BJ (cell line): ENCODE results near the gene TMPO. TPM values are rescaled to one million over a fixed set of nuclear protein-coding genes. Genes with fewer than 3 reads are reported as not detected.

ENCODE experiments used
- CTCF ChIA-PET: fragments of 350-600 bp; formaldehyde crosslinking; extraction: SDS; loops from one replicate; lab custom pipeline; 2021; ENCODE audit warnings: antibody characterized with exemption, inconsistent platforms; lab: Yijun Ruan, JAX
- POLR2A ChIA-PET: fragments of 300-600 bp; sonication (Branson Sonifier 250); formaldehyde crosslinking; extraction: SDS; loops from one replicate; lab custom pipeline; 2021; ENCODE audit warnings: antibody characterized with exemption; lab: Charles Lee
- DNase-seq: peaks from one replicate; pipeline ENCODE4 v3.0.0-alpha.2; 2011; ENCODE audit warnings: low read depth
- H3K27me3 ChIP-seq: 2 replicates; pipeline ENCODE4 v1.6.0; 2011; ENCODE audit warnings: low read length; ENCODE audit not compliant: control insufficient read depth, insufficient read depth
- H3K36me3 ChIP-seq: 2 replicates; pipeline ENCODE4 v1.5.1; 2011; ENCODE audit warnings: low read length; ENCODE audit not compliant: control insufficient read depth, insufficient read depth
- H3K4me3 ChIP-seq: 2 replicates; pipeline ENCODE4 v1.5.1; 2011; ENCODE audit warnings: low read depth, mild to moderate bottlenecking, control low read depth, low read length
- polyA minus RNA-seq: library from RNA; depleted of rRNA, polyadenylated mRNA; stranded (reverse); fragments of >200 nt; gene quantifications from 2 replicates; pipeline ENCODE4 v1.2.3, GENCODE V29; 2011; rRNA and poly(A)+ RNA removed
- polyA plus RNA-seq: library from polyadenylated mRNA; depleted of rRNA; stranded (reverse); fragments of >200 nt; gene quantifications from 2 replicates; pipeline ENCODE4 v1.2.3, GENCODE V29; 2011; rRNA removed
- TF ChIP-seq, protein P1 (sequence below): IDR thresholded peaks from 2 replicates; pipeline ENCODE4 v1.5.1; 2011; ENCODE audit warnings: low read depth, mild to moderate bottlenecking, control low read depth, inconsistent platforms, low read length, moderate library complexity; ENCODE audit not compliant: insufficient read depth

TMPO gene
- polyA plus RNA-seq (22.7 and 36.9 TPM in 2 replicates), polyA minus RNA-seq (16.0 and 16.4 TPM in 2 replicates)

DNA sequence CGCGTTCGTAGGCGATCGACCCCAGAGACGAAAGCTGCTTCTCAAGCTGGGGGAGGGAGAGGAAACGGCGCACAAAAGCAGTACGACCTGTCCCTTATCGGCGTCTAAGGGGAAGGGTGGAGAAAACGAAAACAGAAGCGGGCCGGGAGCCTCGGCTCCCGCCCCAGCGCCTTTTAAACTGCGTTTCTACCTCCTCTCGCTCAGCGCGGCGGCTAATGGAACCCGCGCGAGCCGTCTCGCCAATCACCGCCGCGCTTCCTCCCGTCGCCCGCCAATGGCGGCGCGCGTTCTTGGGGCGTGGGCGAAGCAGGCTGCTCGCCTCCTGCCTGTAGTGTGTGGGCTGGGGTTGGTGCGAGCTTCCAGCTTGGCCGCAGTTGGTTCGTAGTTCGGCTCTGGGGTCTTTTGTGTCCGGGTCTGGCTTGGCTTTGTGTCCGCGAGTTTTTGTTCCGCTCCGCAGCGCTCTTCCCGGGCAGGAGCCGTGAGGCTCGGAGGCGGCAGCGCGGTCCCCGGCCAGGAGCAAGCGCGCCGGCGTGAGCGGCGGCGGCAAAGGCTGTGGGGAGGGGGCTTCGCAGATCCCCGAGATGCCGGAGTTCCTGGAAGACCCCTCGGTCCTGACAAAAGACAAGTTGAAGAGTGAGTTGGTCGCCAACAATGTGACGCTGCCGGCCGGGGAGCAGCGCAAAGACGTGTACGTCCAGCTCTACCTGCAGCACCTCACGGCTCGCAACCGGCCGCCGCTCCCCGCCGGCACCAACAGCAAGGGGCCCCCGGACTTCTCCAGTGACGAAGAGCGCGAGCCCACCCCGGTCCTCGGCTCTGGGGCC lies at the start of gene TMPO:
Gene TMPO, plus strand, starts transcription at position 304 of the 824 bp plus-strand sequence. Its CDS starts 278 bp downstream, at position 582.
- Histone ChIP-seq H3K27me3 (no peaks in the 10 kb centered on the region), H3K4me3 (peak within 1 kb of the TSS; percentile 98), H3K36me3 (no peaks in the 10 kb centered on the region)
- DNase-seq: peak; percentile 66
- TF ChIP-seq, protein P1, sequence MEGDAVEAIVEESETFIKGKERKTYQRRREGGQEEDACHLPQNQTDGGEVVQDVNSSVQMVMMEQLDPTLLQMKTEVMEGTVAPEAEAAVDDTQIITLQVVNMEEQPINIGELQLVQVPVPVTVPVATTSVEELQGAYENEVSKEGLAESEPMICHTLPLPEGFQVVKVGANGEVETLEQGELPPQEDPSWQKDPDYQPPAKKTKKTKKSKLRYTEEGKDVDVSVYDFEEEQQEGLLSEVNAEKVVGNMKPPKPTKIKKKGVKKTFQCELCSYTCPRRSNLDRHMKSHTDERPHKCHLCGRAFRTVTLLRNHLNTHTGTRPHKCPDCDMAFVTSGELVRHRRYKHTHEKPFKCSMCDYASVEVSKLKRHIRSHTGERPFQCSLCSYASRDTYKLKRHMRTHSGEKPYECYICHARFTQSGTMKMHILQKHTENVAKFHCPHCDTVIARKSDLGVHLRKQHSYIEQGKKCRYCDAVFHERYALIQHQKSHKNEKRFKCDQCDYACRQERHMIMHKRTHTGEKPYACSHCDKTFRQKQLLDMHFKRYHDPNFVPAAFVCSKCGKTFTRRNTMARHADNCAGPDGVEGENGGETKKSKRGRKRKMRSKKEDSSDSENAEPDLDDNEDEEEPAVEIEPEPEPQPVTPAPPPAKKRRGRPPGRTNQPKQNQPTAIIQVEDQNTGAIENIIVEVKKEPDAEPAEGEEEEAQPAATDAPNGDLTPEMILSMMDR: no peak
- POLR2A ChIA-PET: no interaction called here
- CTCF ChIA-PET: interaction anchor here (1.0 to 6.5 kb wide), 15 partner anchors 9 to 96 kb away, joined by 3 to 33 read pairs (median 4); no protein-coding TSS in a partner anchor

GRCh38 chr12:98465950-98466602 lies 49.3 kb upstream of the TMPO start:
- ChIA-PET CTCF (interaction anchor here (1.7 kb wide), 1 partner anchor 10 kb away, joined by 7 read pairs; no protein-coding TSS in a partner anchor), POLR2A (no interaction called here)
- H3K27me3 ChIP-seq: peaks cover 1% of the 10 kb centered on the region
- no peaks in the 10 kb centered on the region for H3K36me3 ChIP-seq
- no peak for DNase-seq
- no peak overlapping the region for H3K4me3 ChIP-seq
- TF ChIP-seq, protein P1: no peak

GRCh38 chr12:98466640-98467400 lies 48.6 kb upstream of the TMPO start:
- Histone ChIP-seq H3K4me3 (no peak overlapping the region), H3K27me3 (peaks cover 1% of the 10 kb centered on the region), H3K36me3 (no peaks in the 10 kb centered on the region)
- CTCF ChIA-PET: interaction anchor here (1.7 kb wide), 1 partner anchor 11 kb away, joined by 7 read pairs; no protein-coding TSS in a partner anchor
- DNase-seq: no peak
- TF ChIP-seq, protein P1: no peak
- POLR2A ChIA-PET: no interaction called here

GRCh38 chr12:98469109-98469508 lies 46.3 kb upstream of the TMPO start:
- Histone ChIP-seq H3K4me3 (no peak overlapping the region), H3K27me3 (peaks cover 1% of the 10 kb centered on the region), H3K36me3 (no peaks in the 10 kb centered on the region)
- ChIA-PET CTCF (no interaction called here), POLR2A (no interaction called here)
- TF ChIP-seq, protein P1: no peak
- DNase-seq: no peak
